ENCODE results near the gene WEE1.
"Not testable (repeated sequence)": the region's sequence is repeated elsewhere in the genome, so short reads cannot be mapped to it uniquely, and the experiment has no call there.

The WEE1 gene

DNA sequence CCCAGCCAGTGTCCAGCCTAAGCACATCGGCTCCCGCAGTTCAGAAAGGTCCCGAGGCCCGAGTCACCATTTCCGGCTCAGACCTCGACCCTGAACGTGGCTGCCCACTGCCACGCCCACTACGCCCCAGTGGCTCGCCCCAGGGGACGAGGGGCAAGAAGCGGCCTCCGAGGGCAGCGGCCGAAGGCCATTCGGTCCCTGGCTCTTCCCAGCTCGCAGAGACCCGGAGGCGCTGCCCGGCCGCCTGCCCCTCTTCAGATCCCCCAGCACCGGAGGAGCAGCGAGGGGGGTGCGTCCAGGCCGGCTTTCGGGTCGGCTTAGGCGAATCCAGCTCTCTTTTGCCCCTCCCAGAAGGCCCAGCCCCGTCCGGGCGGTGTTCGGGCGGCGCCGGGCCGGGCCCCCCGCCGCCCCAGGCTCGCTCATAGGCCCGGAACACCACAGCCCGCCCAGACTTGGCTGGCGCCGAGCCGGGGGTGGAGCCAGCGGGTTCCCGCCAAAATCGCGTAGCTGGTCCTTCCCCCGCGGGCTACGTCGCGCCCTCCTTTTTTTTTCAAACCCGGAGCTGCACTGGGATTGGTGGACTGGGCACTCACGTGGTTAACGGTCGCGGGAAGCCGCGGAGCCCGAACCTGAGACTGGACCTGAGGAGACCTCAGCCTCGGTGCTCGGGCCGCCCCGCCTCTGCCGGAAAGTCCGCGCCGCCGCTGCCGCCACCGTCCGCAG, at the start of gene WEE1:
Gene WEE1 (plus strand): TSS at position 619 of the 723 bp plus-strand sequence. CDS start 264 bp downstream, outside the sequence.
- peak; percentile 96 to 97 for DNase-seq (ENCODE audit: low read depth in 2 of 2)

- DNase-seq (ENCODE audit: low read depth in 2 of 2): no peak
Observed at GRCh38 chr11:9524001-9524400, 49.5 kb upstream of the WEE1 start.

DNA sequence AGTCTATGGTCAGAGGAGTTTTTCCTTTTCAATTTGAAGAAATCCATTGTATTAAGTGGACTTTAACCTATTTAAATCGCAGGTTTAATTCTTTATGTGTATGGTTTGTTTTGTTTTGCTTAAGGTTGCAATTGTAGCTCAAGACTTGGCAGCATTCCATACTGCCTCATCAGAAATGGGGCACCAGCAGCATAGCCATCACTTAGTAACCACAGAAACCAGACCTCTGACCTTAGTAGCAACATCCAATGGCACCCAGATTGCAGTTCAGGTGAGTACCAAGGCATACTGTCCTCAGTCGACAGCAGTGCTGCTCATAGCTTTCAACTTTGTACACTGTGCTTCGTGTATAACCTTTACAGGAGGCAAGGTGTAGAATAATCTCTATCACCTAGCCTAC, 48.4 kb upstream of the WEE1 start:
- DNase-seq (ENCODE audit: low read depth in 2 of 2): no peak

GRCh38 chr11:9527481-9528135, 45.9 kb upstream of the WEE1 start:
- no peak for DNase-seq (ENCODE audit: low read depth in 2 of 2)

GRCh38 chr11:9528136-9528501, 45.4 kb upstream of the WEE1 start:
- no peak for DNase-seq (ENCODE audit: low read depth in 2 of 2)

DNA sequence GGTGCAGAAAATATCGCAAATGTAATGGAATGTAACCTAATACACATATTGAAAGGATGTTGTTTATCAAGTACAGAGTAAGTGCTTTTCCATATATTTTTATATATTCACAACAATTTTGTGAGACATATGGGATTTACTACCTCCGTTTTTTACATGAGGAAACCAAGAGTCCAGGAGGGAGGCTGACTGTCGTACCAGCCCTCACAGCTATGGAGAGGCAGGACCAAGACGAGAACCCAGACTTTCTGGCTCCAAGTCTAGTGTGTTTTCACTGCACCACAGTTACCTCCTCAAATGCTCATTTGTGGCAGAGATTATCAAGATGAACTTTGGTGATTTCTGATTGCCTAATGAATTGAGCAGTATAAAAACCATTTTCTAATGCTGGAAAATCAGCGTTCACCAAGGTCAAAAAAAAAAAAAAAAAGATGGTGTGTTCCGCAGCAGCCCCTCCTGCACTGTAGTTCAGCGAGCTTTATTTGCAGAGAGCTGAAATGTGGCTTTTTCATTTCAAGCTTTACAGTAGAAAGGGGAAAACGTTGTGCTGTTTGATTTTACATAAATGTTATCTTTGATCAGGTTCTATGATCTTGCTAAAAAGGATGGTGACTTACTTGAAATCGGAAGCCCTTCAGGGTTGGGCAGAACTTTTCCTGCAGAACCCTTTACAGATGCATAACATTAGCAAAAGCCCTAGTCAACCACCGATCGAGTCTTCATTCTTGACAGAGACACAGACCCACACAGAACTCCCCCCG, 44.7 kb upstream of the WEE1 start:
- no peak for DNase-seq (ENCODE audit: low read depth in 2 of 2)

DNA sequence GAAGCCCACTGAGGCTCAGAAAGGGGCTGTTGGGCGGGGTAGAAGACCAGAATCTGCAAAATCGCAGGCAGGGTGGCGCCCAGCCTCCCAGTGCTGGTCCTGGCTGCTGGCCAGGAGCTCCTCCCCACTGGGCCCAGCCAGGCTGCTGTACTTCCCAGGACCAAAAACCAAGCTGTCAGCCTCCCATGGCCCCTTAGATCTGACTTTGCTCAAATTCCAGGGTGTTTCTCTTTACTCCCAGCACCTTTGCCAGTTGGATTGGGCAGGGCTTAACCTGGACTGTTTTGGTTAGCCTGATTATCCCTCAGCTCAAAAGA, 44.2 kb upstream of the WEE1 start:
- no peak for DNase-seq (ENCODE audit: low read depth in 2 of 2)

GRCh38 chr11:9530020-9530621, 43.3 kb upstream of the WEE1 start:
- DNase-seq (ENCODE audit: low read depth in 2 of 2): no peak

- no peak for DNase-seq (ENCODE audit: low read depth in 2 of 2)
Observed at GRCh38 chr11:9530901-9531625, 42.4 kb upstream of the WEE1 start.

- no peak for DNase-seq (ENCODE audit: low read depth in 2 of 2)
Observed at GRCh38 chr11:9533058-9533457, 40.4 kb upstream of the WEE1 start.

DNA sequence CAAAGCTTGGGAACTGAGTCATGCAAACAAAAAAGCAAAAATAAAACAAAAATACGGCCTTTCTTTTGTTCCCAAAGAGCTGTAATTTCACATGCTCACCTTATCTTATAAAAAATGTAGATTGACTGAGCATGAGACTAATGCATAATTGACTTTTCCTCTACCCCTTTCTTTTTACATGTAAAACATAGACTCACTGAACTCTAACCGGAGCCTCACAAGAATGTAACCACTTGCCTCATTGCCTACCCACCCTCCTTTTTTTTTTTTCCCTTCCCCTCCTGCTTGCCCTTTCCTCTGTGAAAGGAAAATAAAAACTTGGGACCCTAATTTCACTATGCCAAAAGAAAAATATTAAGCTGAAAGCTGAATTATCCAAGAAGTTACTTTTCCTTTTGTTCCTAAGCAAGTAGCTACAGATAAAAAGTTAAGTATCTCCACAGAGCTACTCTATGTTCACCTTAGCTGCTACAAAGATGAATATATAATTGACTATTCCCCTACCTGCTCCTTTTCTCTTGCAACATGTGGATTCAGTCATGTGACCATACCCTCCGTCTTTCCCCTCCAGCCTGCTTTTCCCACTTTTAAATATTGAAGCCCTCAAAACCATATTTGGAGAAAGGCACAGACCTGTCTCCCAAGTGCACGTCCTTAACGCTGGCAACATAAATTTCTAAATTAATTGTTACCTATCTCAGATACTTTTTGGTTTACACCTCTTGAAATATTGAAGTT, 39.6 kb upstream of the WEE1 start:
- DNase-seq (ENCODE audit: low read depth in 2 of 2): no peak

GRCh38 chr11:9535189-9535781, 38.2 kb upstream of the WEE1 start:
- DNase-seq (ENCODE audit: low read depth in 2 of 2): peak; percentile 76 to 84

DNA sequence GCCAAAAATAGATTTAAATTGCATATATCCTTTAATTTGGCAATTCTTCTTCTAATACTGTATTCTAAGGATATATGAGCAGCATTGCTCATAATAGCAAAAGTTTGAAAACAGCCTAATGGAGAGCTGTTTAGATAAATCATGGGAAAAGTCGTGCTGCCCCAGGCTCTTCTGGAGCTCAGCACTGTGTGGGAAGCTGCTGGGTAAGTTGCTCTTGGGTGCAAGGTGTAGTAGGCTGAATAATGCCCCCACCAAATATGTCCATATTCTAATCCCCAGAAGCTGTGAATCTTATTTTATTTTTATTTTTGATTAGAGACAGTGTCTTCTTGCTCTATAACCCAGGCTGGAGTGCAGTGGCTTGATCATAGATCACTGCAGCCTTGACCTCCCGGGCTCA, 34.9 kb upstream of the WEE1 start:
- DNase-seq (ENCODE audit: low read depth in 2 of 2): no peak

DNA sequence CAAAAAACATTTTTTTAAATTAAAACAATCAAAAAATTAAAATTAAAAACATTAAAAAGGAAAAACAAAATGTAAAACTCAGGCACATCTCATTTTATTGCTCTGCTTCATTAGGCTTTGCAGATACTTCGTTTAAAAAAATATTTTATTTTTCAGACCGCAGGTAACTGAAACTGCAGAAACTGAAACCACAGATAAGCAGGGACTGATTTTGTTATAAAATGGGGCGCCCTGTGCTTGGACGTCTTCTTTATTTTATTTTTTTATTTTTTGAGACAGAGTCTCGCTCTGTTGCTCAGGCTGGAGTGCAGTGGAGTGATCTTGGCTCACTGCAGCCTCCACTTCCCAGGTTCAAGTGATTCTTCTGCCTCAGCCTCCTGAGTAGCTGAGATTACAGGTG, 24.3 kb upstream of the WEE1 start:
- DNase-seq (ENCODE audit: low read depth in 2 of 2): not testable (repeated sequence)

DNA sequence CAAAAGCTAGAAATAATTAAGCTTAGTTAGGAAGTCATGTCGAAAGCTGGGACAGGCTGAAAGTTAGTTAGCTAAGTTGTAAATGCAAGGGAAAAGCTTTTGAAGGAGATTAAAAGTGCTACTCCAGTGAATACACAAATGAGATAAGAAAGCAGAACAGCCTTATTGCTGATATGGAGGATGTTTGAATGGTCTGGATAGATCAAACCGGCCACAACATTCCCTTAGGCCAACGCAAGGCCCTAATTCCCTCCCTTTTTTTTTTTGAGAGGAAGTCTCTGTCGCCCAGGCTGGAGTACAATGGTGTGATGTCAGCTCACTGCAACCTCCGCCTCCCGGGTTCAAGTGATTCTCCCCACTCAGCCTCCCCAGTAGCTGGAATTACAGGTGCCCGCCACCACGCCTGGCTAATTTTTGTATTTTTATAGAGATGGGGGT, 23.3 kb upstream of the WEE1 start:
- DNase-seq (ENCODE audit: low read depth in 2 of 2): no peak

GRCh38 chr11:9561279-9561982, 12.0 kb upstream of the WEE1 start:
- DNase-seq (ENCODE audit: low read depth in 2 of 2): no peak

- no peak for DNase-seq (ENCODE audit: low read depth in 2 of 2)
Observed at GRCh38 chr11:9562716-9563115, 10.8 kb upstream of the WEE1 start.

DNA sequence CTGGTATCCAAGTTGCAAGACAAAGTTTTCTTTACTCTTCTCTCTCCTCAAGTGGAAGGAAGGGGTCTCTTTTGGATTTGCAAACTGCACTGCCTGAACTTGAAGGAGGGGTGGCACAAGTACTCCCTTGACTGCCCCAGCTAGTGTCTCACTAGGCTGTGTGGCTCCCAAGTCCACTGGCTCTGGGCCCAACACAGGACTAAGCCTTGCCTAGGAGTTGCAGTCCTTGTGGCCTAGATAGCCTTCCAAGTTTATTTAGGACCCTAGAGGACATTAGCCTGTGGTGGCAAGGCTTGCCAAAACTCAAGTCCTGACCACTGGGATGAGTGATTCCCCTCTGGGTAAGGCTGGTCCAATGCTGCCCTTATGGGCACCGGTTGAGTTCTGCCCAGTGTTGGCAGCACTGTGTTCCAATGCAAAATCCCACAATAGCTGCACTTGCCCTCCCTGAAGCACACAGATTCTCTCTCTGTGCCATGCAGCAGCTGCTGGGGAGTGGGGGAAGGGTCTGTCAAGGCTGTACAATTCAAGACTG, 10.2 kb upstream of the WEE1 start:
- no peak for DNase-seq (ENCODE audit: low read depth in 2 of 2)

- DNase-seq (ENCODE audit: low read depth in 2 of 2): peak in 1 of 2 donors; percentile 45
Observed at GRCh38 chr11:9565822-9566560, 7.5 kb upstream of the WEE1 start.

All from activated CD4-positive, alpha-beta T cell treated with anti-CD3 and anti-CD28 coated beads for 24 hours (primary cell).